ENCODE results near the gene ORC6.

The ORC6 gene

GRCh38 chr16:46688101-46688653, 1.3 kb upstream of the ORC6 start:
- TF ChIP-seq REST (IDR thresholded peaks at IDR 0.05; ENCODE audit: insufficient read depth in 1 of 2, low read depth in 2 of 2, low read length in 2 of 2) (no peak), POLR2AphosphoS5 (IDR thresholded peaks at IDR 0.05; ENCODE audit: low read depth, low read length) (no peak), SIN3A (IDR thresholded peaks at IDR 0.05; ENCODE audit: borderline replicate concordance, insufficient read depth, low read length) (no peak), TAF1 (IDR thresholded peaks at IDR 0.05; ENCODE audit: borderline replicate concordance, insufficient read depth, low read length) (no peak), FOXP2 (optimal IDR thresholded peaks at IDR 0.05; ENCODE audit: borderline replicate concordance, extremely low read depth, extremely low read length, insufficient read depth) (no peak)

- no peak for TF ChIP-seq REST (IDR thresholded peaks at IDR 0.05; ENCODE audit: insufficient read depth in 1 of 2, low read depth in 2 of 2, low read length in 2 of 2)
- no peak for TF ChIP-seq SIN3A (IDR thresholded peaks at IDR 0.05; ENCODE audit: borderline replicate concordance, insufficient read depth, low read length)
- no peak for TF ChIP-seq TAF1 (IDR thresholded peaks at IDR 0.05; ENCODE audit: borderline replicate concordance, insufficient read depth, low read length)
- 0 out of 2 replicates have a peak, but pooled peaks have one; percentile 33 for TF ChIP-seq POLR2AphosphoS5 (IDR thresholded peaks at IDR 0.05; ENCODE audit: low read depth, low read length)
These were observed 650 bp upstream of the ORC6 start, which contains the start of gene VPS35 for GRCh38 chr16:46688654-46689364. VPS35 (minus strand) TSS chr16:46689178; CDS start chr16:46689133, 45 bp downstream.

- TF ChIP-seq POLR2AphosphoS5 (IDR thresholded peaks at IDR 0.05; ENCODE audit: low read depth, low read length) = no peak
- TF ChIP-seq SIN3A (IDR thresholded peaks at IDR 0.05; ENCODE audit: borderline replicate concordance, insufficient read depth, low read length) = no peak; the same call in 1 of the 2 replicates
- no peak for TF ChIP-seq TAF1 (IDR thresholded peaks at IDR 0.05; ENCODE audit: borderline replicate concordance, insufficient read depth, low read length)
- no peak for TF ChIP-seq REST (IDR thresholded peaks at IDR 0.05; ENCODE audit: insufficient read depth in 1 of 2, low read depth in 2 of 2, low read length in 2 of 2)
- no peak for TF ChIP-seq FOXP2 (optimal IDR thresholded peaks at IDR 0.05; ENCODE audit: borderline replicate concordance, extremely low read depth, extremely low read length, insufficient read depth)
These were observed 1.1 kb downstream of the ORC6 start for GRCh38 chr16:46690281-46691178.

- TF ChIP-seq REST (IDR thresholded peaks at IDR 0.05; ENCODE audit: insufficient read depth in 1 of 2, low read depth in 2 of 2, low read length in 2 of 2) (no peak), FOXP2 (optimal IDR thresholded peaks at IDR 0.05; ENCODE audit: borderline replicate concordance, extremely low read depth, extremely low read length, insufficient read depth) (no peak), POLR2AphosphoS5 (IDR thresholded peaks at IDR 0.05; ENCODE audit: low read depth, low read length) (no peak), SIN3A (IDR thresholded peaks at IDR 0.05; ENCODE audit: borderline replicate concordance, insufficient read depth, low read length) (no peak), TAF1 (IDR thresholded peaks at IDR 0.05; ENCODE audit: borderline replicate concordance, insufficient read depth, low read length) (no peak)
These were observed 2.3 kb downstream of the ORC6 start for GRCh38 chr16:46691726-46692125.
